Gastroesophageal sphincter (tissue), 4 donors: ENCODE results near the gene RNF11. TPM values are rescaled to one million over a fixed set of nuclear protein-coding genes. Genes with fewer than 3 reads are reported as not detected.

Experiments
- ATAC-seq: fragments of 150-250 bp; one replicate; pipeline ENCODE4 v1.9.1; 2016; ENCODE audit warnings: mild to moderate bottlenecking, moderate library complexity
- H3K27ac ChIP-seq, 4 donors: fragments of 200-600 bp; sonication (generic) in 3 of 4; 1 replicate in 3 of 4; 2 replicates in 1 of 4; pipeline ENCODE4 v1.5.1; 2016 to 2019
- H3K27me3 ChIP-seq: fragments of 200-600 bp; sonication (generic); one replicate; pipeline ENCODE4 v1.5.1; 2019
- H3K36me3 ChIP-seq, 2 donors: fragments of 200-600 bp; sonication (generic); one replicate each; pipeline ENCODE4 v1.5.1; 2019; ENCODE audit warnings: control low read depth in 1 of 2
- H3K4me1 ChIP-seq, 3 donors: fragments of 200-600 bp; sonication (generic); 1 replicate in 2 of 3; 2 replicates in 1 of 3; pipeline ENCODE4 v1.5.1; 2016 to 2019; ENCODE audit warnings: control low read depth in 2 of 3
- H3K4me3 ChIP-seq, 2 donors: fragments of 200-600 bp; sonication (generic); one replicate each; pipeline ENCODE4 v1.5.1; 2019; ENCODE audit warnings: mild to moderate bottlenecking in 1 of 2, moderate library complexity in 1 of 2
- H3K9me3 ChIP-seq, 3 donors: fragments of 200-600 bp; sonication (generic); one replicate each; pipeline ENCODE4 v1.5.1; 2017 to 2019; ENCODE audit warnings: control low read depth in 2 of 3
- EP300 ChIP-seq: sonication (generic); formaldehyde crosslinking; IDR thresholded peaks from one replicate; pipeline ENCODE4 v1.6.1; 2017; ENCODE audit warnings: antibody characterized with exemption, mild to moderate bottlenecking
- POLR2A ChIP-seq, 2 donors: fragments of 450-650 bp; IDR thresholded peaks; one replicate each; pipeline ENCODE4 v1.6.1; 2017; ENCODE audit warnings: antibody characterized with exemption in 2 of 2, mild to moderate bottlenecking in 2 of 2, moderate library complexity in 1 of 2
- POLR2AphosphoS5 ChIP-seq: sonication (generic); formaldehyde crosslinking; IDR thresholded peaks from one replicate; pipeline ENCODE4 v1.6.1; 2017; ENCODE audit warnings: antibody characterized with exemption
- WGBS, 2 donors: methylation state at CpG; one replicate each; pipeline ENCODE4 v1.1.5; 2018; ENCODE audit warnings: low coverage in 1 of 2; 5-methylcytosine and 5-hydroxymethylcytosine counted together
- total RNA-seq, 4 donors: library from RNA; depleted of rRNA; stranded (reverse); fragments of >200 nt; gene quantifications; one replicate each; pipeline ENCODE4 v1.1.0, GENCODE V29; 2016
- TF ChIP-seq, protein P1 (sequence below), 4 experiments: fragments of 200-600 bp in 2 of 4; fragments of 450-650 bp in 2 of 4; sonication (generic) in 1 of 4; IDR thresholded peaks; one replicate each; pipeline ENCODE4 v1.5.1; 2017 to 2019; ENCODE audit warnings: antibody characterized with exemption in 4 of 4, mild to moderate bottlenecking in 2 of 4, moderate library complexity in 2 of 4

The RNF11 gene
- total RNA-seq, 4 donors from 2014 or later: 96.7 to 156 (median 118) TPM

DNA sequence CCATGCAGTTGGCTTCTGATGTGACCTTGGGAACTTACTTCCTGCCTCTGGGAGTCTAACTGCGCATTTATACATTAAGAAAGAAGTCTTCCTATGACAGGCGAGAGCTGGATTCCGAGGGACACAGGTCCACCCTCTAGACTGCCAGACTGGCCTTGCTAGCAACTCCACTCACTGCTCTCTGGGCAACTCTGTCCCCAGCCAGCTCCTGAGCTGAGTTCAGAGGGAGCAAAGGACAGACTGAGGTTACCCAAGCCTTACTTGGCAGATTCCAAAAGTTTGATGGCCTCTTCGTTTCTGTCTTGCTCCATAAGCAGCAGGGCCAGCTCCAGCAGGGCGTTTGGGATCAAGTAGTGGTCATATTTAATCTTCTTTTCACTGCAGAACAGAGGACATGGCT, 52.5 kb downstream of the RNF11 start:
- Histone ChIP-seq H3K27ac (no peak overlapping the region), H3K4me1 (no peaks in the 10 kb centered on the region), H3K27me3 (no peaks in the 10 kb centered on the region), H3K4me3 (no peak overlapping the region), H3K36me3 (peaks cover 0 to 6% of the 10 kb centered on the region in 2 donors), H3K9me3 (no peaks in the 10 kb centered on the region)
- WGBS, 2 donors: 94% methylated on average over 2 of the region's 5 CpGs; no CpG with 5 or more reads in 1 of the 2 donors
- no peak for ATAC-seq
- TF ChIP-seq, protein P1, sequence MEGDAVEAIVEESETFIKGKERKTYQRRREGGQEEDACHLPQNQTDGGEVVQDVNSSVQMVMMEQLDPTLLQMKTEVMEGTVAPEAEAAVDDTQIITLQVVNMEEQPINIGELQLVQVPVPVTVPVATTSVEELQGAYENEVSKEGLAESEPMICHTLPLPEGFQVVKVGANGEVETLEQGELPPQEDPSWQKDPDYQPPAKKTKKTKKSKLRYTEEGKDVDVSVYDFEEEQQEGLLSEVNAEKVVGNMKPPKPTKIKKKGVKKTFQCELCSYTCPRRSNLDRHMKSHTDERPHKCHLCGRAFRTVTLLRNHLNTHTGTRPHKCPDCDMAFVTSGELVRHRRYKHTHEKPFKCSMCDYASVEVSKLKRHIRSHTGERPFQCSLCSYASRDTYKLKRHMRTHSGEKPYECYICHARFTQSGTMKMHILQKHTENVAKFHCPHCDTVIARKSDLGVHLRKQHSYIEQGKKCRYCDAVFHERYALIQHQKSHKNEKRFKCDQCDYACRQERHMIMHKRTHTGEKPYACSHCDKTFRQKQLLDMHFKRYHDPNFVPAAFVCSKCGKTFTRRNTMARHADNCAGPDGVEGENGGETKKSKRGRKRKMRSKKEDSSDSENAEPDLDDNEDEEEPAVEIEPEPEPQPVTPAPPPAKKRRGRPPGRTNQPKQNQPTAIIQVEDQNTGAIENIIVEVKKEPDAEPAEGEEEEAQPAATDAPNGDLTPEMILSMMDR (IDR thresholded peaks at IDR 0.05): no peak
- no peak for TF ChIP-seq POLR2A (IDR thresholded peaks at IDR 0.05)
- TF ChIP-seq EP300: no peak
- no peak for TF ChIP-seq POLR2AphosphoS5

DNA sequence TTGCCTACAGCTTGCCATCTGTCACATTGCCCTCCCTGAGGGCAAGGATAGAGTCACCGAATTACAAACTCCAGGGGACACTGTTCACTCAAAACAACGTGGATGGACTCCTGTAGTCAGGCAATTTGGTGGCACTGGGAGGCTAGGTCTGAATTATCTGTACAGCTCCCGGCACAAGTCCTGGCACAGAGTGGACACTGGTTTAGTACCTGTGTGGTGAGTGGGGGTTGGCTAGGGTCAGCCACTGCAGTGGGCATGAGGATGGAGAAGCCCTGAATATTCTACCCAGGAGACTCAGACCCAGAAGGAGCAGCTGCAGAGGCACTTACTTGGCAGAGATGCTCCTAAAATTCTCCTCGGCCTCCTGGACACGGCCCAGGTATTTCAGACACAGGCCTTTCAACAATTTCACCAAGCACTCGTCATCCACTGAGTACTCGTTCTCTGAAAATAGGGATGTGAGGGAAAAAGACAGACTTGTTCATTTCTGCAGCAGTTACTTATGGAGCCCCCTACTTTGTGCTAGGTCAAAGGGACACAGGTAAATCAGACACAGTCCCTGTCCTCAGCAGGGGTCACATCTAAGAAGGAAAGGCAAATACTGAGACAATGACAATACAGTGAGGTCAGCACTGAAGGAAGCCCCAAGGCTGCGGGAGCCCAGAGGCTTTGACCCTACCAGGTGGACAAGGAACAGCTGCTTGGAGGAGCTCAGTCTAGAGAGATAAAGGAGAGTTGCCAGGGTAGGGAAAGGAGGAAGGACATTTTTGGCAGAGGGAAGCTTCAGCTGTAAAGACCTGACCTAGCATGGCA, 53.8 kb downstream of the RNF11 start:
- 41 to 77% methylated on average over 3 to 4 of the region's 8 CpGs for WGBS, 2 donors
- Histone ChIP-seq H3K36me3 (peaks cover 0 to 6% of the 10 kb centered on the region in 2 donors), H3K9me3 (no peaks in the 10 kb centered on the region), H3K4me3 (no peak overlapping the region), H3K4me1 (no peaks in the 10 kb centered on the region), H3K27me3 (no peaks in the 10 kb centered on the region), H3K27ac (no peak overlapping the region)
- no peak for TF ChIP-seq POLR2A (IDR thresholded peaks at IDR 0.05)
- TF ChIP-seq, protein P1 (IDR thresholded peaks at IDR 0.05): no peak
- no peak for ATAC-seq

DNA sequence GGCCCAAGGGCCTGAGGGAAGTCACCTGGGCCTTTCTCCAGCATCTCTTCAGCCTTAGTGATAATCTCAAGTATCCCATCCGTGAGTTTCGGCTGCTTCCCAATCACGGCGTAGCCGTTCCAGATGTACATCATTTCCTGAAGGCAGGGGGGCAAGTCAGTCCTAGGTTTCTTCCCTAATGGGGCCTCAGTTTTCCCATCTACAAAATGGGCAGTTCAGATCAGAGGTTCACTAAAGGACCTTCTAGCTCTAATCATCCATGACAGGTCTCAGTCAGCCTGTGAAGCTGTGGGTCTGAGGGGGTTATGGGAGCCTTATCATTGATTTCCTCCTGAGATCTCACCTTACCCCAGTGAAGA, 54.4 kb downstream of the RNF11 start:
- Histone ChIP-seq H3K27me3 (no peaks in the 10 kb centered on the region), H3K4me1 (no peaks in the 10 kb centered on the region), H3K4me3 (no peak overlapping the region), H3K9me3 (no peaks in the 10 kb centered on the region), H3K36me3 (peaks cover 0 to 6% of the 10 kb centered on the region in 2 donors), H3K27ac (no peak overlapping the region)
- WGBS, 2 donors: 90% methylated on average over 2 of the region's 5 CpGs
- no peak for TF ChIP-seq EP300
- TF ChIP-seq, protein P1 (IDR thresholded peaks at IDR 0.05): no peak
- no peak for TF ChIP-seq POLR2A (IDR thresholded peaks at IDR 0.05)
- no peak for TF ChIP-seq POLR2AphosphoS5
- ATAC-seq: no peak

DNA sequence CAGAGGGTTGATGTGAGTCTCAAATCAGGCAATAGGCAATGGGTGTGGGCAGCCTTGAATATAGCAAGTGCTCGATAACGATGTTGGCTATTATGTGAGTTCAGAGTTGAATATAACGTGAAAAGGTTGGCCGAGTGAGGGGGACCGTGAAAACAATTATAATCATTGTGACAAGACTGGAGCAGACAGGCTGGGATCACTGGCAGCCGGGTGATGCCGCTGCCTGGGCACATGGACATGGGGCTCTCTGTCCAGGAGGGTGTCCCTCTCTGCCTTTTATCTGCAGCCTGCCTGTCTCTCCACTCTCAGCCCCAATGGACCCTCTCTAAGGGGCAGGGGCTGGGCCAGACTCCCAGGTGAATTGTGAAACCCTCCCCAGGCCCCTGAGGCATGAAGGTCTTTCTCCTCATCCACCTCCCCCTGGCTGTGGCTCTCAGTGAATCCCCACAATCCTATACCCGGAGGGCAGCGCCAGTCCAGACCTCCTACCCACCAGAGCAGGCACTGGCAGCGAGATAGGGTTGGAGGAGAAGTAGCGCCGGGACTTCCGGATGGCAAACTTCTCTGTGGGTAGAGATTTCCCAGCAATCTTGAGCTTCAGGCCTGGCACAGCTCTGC, 57.9 kb downstream of the RNF11 start:
- ATAC-seq: no peak
- Histone ChIP-seq H3K9me3 (no peaks in the 10 kb centered on the region), H3K27me3 (no peaks in the 10 kb centered on the region), H3K4me3 (no peak overlapping the region), H3K4me1 (peaks cover 0 to 17% (median 9%) of the 10 kb centered on the region in 3 donors), H3K27ac (no peak overlapping the region), H3K36me3 (no peaks in the 10 kb centered on the region)
- 69 to 80% methylated on average over 7 of the region's 13 CpGs for WGBS, 2 donors
- no peak for TF ChIP-seq POLR2AphosphoS5
- TF ChIP-seq EP300: no peak

DNA sequence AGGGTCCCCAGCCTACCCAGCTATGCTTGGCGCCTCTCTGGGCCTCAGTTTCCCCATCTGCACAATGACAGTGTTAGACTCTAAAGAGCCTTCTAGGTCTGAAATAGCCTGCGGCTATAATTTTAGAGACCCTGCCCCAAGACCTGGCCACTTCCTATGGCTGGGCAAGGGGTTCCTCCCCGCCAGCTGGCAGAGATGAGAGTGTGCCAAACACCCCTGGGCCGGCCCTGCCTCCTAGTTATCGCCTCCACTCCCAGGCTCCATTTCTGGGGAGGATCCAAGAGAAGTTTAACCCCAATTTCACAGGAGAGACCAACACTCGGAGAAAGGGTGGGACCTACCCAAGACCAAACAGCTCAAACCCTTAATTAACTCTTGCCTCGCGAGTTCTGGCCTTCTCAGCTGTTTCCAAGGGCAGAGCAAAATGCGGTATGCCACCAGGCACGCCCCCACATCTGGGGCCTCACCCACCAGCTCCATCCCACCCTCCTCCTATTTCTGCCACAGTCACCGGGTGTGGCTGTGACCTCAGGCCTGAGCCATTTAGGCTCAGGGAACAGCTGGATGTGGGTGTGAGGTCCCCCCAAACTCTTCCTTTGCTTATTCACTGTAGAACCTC, 58.6 kb downstream of the RNF11 start:
- Histone ChIP-seq H3K36me3 (no peaks in the 10 kb centered on the region), H3K4me3 (no peak overlapping the region), H3K4me1 (peaks cover 0 to 17% (median 9%) of the 10 kb centered on the region in 3 donors), H3K27me3 (no peaks in the 10 kb centered on the region), H3K27ac (no peak overlapping the region), H3K9me3 (no peaks in the 10 kb centered on the region)
- WGBS, 2 donors: 77 to 82% methylated on average over 2 to 5 of the region's 11 CpGs
- no peak for ATAC-seq
- TF ChIP-seq, protein P1 (IDR thresholded peaks at IDR 0.05): no peak
- no peak for TF ChIP-seq POLR2AphosphoS5
- no peak for TF ChIP-seq POLR2A (IDR thresholded peaks at IDR 0.05)
- no peak for TF ChIP-seq EP300
